ENCODE results near the gene SLC7A10. TPM values are rescaled to one million over a fixed set of nuclear protein-coding genes. Genes with fewer than 3 reads are reported as not detected.

Gene SLC7A10
- total RNA-seq, 1 experiment from 2014 or later = not detected

DNA sequence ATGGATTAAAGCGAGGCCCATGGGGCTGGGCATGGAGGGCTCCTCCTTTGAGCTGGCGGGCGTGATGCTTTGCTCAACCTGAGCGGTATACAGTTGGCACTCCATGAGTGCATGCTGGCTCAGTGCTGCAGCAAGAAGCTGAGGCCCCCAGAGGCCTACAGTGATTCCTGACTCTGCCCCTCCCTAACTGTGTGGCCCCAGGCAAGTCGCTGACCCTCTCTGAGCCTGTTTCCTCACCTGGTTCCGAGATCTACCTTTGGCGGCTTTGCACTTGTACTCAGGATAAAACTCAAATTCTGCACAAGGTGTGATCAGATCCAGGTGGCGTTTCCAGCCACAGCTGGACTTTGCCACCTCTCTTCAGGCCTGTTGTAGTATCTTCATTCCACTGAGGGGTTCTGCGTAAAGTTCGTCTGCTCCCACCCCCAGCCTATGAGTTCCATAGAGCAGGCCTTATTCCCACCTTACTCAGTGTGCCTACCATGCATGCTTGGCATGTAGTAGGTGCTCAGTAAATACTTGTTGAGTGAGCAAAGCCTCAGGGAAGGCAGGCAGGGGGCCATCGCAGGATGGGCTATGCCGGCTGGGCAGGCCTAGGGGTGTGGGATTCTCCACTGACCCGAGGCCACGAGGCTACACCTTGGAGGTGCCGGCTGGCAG is 23.6 kb downstream of the SLC7A10 start:
- intact Hi-C loops (cut with micrococcal nuclease) = no loop called here
- Mint-ChIP-seq H3K27ac (ENCODE audit: low read depth, unreplicated experiment) (no peak overlapping the region), H3K4me1 (ENCODE audit: insufficient read depth, unreplicated experiment) (no peaks in the 10 kb centered on the region), H3K4me3 (ENCODE audit: unreplicated experiment) (no peak overlapping the region), H3K9me3 (ENCODE audit: unreplicated experiment) (no peaks in the 10 kb centered on the region), H3K27me3 (ENCODE audit: insufficient read depth, unreplicated experiment) (no peaks in the 10 kb centered on the region), H3K36me3 (ENCODE audit: insufficient read depth, unreplicated experiment) (no peaks in the 10 kb centered on the region)
- TF ChIP-seq, protein P1, sequence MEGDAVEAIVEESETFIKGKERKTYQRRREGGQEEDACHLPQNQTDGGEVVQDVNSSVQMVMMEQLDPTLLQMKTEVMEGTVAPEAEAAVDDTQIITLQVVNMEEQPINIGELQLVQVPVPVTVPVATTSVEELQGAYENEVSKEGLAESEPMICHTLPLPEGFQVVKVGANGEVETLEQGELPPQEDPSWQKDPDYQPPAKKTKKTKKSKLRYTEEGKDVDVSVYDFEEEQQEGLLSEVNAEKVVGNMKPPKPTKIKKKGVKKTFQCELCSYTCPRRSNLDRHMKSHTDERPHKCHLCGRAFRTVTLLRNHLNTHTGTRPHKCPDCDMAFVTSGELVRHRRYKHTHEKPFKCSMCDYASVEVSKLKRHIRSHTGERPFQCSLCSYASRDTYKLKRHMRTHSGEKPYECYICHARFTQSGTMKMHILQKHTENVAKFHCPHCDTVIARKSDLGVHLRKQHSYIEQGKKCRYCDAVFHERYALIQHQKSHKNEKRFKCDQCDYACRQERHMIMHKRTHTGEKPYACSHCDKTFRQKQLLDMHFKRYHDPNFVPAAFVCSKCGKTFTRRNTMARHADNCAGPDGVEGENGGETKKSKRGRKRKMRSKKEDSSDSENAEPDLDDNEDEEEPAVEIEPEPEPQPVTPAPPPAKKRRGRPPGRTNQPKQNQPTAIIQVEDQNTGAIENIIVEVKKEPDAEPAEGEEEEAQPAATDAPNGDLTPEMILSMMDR (IDR thresholded peaks at IDR 0.05; ENCODE audit: unreplicated experiment) = no peak
- CTCF ChIA-PET = interaction anchor here (0.5 to 1.6 kb wide), 4 partner anchors 14 to 761 kb away, joined by 3 to 6 read pairs (median 4); no protein-coding TSS in a partner anchor
- no TSS peak for BruUV-seq (replicated peaks)
- POLR2A ChIA-PET = interaction anchor here (1.5 kb wide), 1 partner anchor 25 kb away, joined by 5 read pairs; no protein-coding TSS in a partner anchor
- no peak for DNase-seq (ENCODE audit: unreplicated experiment)

- H3K4me1 Mint-ChIP-seq (ENCODE audit: insufficient read depth, unreplicated experiment) = no peaks in the 10 kb centered on the region
- H3K9me3 Mint-ChIP-seq (ENCODE audit: unreplicated experiment) = no peaks in the 10 kb centered on the region
- TF ChIP-seq, protein P1 (IDR thresholded peaks at IDR 0.05; ENCODE audit: unreplicated experiment) = no peak
- ChIA-PET CTCF (interaction anchor here (1.0 to 1.2 kb wide), 2 partner anchors 15 to 25 kb away, joined by 3 to 4 read pairs; no protein-coding TSS in a partner anchor), POLR2A (interaction anchor here (1.5 kb wide), 1 partner anchor 25 kb away, joined by 5 read pairs; no protein-coding TSS in a partner anchor)
- no peak for DNase-seq (ENCODE audit: unreplicated experiment)
- no peaks in the 10 kb centered on the region for H3K27me3 Mint-ChIP-seq (ENCODE audit: insufficient read depth, unreplicated experiment)
- no peaks in the 10 kb centered on the region for H3K36me3 Mint-ChIP-seq (ENCODE audit: insufficient read depth, unreplicated experiment)
- no TSS peak for BruUV-seq (replicated peaks)
- H3K4me3 Mint-ChIP-seq (ENCODE audit: unreplicated experiment) = no peak overlapping the region
- intact Hi-C loops (cut with micrococcal nuclease) = no loop called here
- no peak overlapping the region for H3K27ac Mint-ChIP-seq (ENCODE audit: low read depth, unreplicated experiment)
These were observed 24.2 kb downstream of the SLC7A10 start for GRCh38 chr19:33201473-33201872.

DNA sequence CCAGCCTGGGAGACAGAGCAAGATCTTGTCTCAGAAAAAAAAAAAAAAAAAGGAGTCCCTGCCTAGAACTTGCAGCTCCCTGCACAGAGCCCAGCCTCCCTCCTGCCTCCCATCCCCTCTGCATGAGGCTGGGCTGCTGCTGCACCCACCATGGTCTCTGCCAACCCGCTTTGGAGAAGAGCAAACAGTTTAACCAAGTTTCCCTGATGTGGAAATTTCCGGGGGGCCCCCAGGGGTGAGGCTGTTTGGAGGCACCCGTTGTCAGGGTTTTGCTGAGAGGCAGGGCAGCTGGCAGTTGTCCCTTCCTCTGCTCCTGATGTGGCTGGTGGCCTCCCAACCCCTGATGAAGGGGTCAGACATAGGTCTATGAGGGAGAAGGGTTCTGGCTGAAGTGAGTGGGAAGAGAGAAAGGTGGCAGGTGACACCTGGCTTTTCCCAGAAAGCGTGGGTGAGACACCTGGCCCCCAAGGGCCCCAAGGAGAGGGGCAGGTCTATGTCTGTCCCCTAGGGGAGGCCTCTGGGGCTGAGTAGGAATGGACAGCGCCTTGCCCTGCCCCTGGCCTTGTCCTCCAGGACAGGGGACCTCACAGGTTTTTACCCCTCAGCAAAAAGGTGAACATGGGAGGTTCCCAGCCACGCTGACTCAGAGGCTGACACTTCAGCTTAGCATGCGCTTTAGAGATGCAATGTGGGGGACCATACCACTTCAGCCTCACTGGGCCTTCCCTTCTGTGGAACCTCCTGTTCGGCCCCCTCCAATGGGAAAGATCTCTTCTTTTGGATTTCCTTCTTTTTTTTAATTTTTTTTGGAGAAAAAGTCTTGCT is 26.0 kb downstream of the SLC7A10 start:
- BruUV-seq (replicated peaks) = no TSS peak
- H3K4me3 Mint-ChIP-seq (ENCODE audit: unreplicated experiment) = no peak overlapping the region
- TF ChIP-seq, protein P1 (IDR thresholded peaks at IDR 0.05; ENCODE audit: unreplicated experiment) = no peak
- DNase-seq (ENCODE audit: unreplicated experiment) = no peak
- POLR2A ChIA-PET = no interaction called here
- H3K4me1 Mint-ChIP-seq (ENCODE audit: insufficient read depth, unreplicated experiment) = no peaks in the 10 kb centered on the region
- no peak overlapping the region for H3K27ac Mint-ChIP-seq (ENCODE audit: low read depth, unreplicated experiment)
- no peaks in the 10 kb centered on the region for H3K36me3 Mint-ChIP-seq (ENCODE audit: insufficient read depth, unreplicated experiment)
- CTCF ChIA-PET = interaction anchor here (0.6 to 0.7 kb wide), 2 partner anchors 9 to 207 kb away, joined by 3 read pairs; no protein-coding TSS in a partner anchor
- intact Hi-C loops (cut with micrococcal nuclease) = no loop called here
- no peaks in the 10 kb centered on the region for H3K27me3 Mint-ChIP-seq (ENCODE audit: insufficient read depth, unreplicated experiment)
- H3K9me3 Mint-ChIP-seq (ENCODE audit: unreplicated experiment) = no peaks in the 10 kb centered on the region

GRCh38 chr19:33198169-33198568 is 27.5 kb downstream of the SLC7A10 start:
- TF ChIP-seq, protein P1 (IDR thresholded peaks at IDR 0.05; ENCODE audit: unreplicated experiment) = no peak
- DNase-seq (ENCODE audit: unreplicated experiment) = no peak
- ChIA-PET CTCF (interaction anchor here (0.6 to 3.9 kb wide), 4 partner anchors 14 to 345 kb away, joined by 3 to 16 read pairs (median 3); no protein-coding TSS in a partner anchor), POLR2A (interaction anchor here (1.8 kb wide), 1 partner anchor 21 kb away, joined by 10 read pairs; no protein-coding TSS in a partner anchor)
- BruUV-seq (replicated peaks) = no TSS peak
- Mint-ChIP-seq H3K27ac (ENCODE audit: low read depth, unreplicated experiment) (no peak overlapping the region), H3K4me1 (ENCODE audit: insufficient read depth, unreplicated experiment) (no peaks in the 10 kb centered on the region), H3K36me3 (ENCODE audit: insufficient read depth, unreplicated experiment) (no peaks in the 10 kb centered on the region), H3K27me3 (ENCODE audit: insufficient read depth, unreplicated experiment) (no peaks in the 10 kb centered on the region), H3K4me3 (ENCODE audit: unreplicated experiment) (no peak overlapping the region), H3K9me3 (ENCODE audit: unreplicated experiment) (no peaks in the 10 kb centered on the region)
- intact Hi-C loops (cut with micrococcal nuclease) = no loop called here
